DMS153 treated with DMSO at 0.1 percent for 48 hours (cell line): ENCODE measurements around the gene PLA1A.
"Not testable (repeated sequence)": the region's sequence is repeated elsewhere in the genome, so short reads cannot be mapped to it uniquely, and the experiment has no call there.

ENCODE experiments used
- DNase-seq: peaks from one replicate; lab custom pipeline; 2025; ENCODE audit not compliant: unreplicated experiment; lab: John Stamatoyannopoulos, UW

Gene PLA1A

DNA sequence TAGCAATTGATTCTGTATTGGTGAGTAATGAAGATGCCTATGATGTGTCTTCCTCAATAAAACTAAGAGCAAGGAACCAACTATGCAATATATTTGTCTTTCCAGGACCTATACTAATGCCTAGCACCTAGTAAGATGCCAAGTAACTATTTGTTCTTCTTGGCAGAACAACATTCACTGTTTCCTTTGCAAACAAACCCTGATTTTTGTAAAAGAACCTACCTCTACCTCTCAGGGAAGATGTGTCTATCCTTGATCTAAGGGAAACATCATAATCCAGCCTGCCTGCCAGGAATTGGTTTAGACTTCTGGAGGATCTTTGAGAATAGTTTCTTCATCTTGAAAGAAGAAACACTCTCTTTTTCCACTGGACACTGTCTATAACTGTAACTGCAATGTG lies 22.2 kb upstream of the PLA1A start:
- no peak for DNase-seq

DNA sequence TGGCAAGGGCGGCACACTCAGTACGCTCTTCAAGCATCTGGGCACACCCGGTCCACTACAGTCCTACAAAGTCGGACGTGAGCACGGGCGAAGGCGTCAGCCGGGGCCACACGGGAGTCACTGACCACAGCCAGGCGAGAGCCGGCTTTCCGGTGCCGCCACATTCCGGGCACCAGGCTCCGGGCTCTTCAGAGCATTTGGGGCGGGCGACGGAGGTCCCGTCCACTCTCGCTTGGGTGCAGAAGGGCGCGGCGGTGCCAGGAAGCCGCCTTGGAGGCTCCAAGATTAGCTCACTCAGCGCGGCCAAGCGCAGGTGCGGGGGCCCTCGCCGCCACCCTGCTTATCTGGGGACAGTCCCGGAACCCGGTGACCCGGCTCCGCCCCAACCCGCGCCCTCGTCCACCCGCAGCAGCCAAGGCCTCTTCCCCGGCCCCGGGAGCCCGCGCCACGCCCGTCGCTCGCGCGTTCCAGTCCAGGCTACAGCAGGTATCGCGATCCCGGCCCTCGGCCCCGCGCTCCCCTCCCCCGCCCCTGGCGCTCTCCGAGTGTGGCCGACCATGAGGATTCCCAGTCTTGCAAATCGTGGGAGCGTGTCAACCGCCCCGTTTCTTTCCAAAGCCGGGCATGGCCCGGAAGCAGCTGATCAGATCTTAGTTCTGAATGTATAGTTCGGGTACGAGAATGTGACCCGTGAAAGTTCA lies 18.2 kb upstream of the PLA1A start, which contains the start of gene ADPRH:
ADPRH (plus strand) TSS at position 127 of the 701 bp plus-strand sequence. CDS start 2,678 bp downstream, outside the sequence.
- DNase-seq = peak; percentile 68

DNA sequence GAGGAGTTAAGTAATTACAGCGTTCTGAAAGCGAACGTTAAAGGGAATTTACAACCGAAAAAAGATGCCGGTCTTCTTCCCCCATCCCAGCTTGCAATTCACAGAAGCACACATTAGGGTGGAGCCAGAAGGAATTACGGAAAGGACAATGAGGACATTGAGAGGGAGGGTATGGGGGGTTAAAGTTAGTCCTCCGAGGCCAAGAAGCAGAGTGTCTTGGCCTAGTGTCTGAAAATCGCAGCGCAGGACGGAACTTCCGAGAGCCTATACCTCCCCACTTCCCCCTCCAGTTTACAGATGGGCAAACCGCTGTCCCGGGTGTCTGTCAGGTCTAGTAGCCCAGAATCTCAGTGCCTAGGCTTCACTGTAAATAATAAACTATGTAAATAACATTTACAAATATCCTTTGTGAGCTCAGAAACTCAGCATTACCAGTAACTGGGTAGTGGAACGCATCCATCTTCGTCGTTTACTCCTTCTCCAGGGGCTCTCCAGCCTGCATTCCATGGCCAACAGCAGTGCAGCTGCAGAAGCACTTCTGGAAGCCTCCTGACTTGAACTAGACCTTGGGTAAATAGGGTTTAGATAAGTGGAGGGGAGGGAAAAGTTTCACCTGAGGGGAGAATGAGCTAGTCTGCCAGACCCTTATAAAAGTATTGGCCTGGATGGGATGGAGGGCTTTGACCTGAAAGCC lies 17.5 kb upstream of the PLA1A start:
- DNase-seq = no peak

DNA sequence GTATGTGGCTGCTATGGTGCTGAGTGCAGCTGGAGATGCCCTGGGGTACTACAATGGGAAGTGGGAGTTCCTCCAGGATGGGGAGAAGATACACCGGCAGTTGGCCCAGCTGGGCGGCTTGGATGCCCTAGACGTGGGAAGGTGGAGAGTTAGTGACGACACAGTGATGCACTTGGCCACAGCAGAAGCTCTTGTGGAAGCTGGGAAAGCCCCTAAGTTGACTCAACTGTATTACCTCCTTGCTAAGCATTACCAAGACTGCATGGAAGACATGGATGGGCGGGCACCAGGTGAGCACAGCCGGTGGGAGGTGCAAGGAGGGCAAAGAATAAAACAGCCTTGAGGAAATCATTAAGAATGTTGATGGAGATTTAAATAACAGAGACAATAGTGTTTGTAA lies 15.5 kb upstream of the PLA1A start:
- no peak for DNase-seq

DNA sequence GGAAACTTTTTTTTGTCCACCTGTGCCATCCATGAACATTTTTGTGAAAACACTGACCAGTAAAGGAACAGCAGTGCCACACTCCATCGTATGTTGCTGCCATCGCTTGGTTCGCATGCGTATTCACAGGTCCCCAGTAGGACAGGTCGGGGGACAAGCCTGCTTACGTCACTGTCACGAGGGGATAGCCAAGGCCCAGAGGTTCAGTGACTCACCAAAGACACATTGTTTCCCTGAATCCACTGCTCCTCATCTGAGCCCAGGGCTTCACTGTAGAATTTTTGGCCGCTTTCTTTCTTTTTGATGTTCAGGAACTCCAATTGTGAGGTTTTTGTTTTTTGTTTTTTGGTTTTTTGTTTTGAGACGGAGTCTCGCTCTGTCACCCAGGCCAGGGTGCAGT lies 12.5 kb upstream of the PLA1A start:
- DNase-seq = no peak

DNA sequence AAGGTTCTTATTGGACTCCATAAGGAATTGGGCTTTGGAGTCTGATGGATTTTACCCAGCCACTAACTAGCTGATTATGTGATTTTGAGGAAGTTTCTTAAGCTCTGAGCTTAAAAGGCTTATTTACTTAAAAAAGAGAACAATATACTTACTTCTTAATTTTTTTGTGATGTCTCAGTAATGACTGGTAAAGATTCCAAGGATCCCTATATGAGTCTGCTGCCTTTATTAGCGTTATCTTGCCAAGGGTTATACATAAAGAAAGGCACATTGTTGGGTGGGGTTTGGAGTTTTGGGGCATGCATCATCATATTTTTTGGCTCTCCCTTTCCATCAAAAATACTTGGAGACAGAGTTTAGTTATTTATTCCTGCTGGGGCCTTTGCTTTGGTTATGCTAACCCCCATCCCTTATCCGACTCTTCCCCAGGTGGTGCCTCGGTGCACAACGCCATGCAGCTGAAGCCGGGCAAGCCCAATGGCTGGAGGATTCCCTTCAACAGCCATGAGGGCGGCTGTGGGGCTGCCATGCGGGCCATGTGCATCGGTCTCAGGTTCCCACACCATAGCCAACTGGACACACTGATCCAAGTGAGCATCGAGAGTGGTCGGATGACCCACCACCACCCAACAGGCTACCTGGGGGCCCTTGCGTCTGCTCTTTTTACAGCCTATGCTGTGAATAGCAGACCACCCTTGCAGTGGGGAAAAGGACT lies 11.7 kb upstream of the PLA1A start:
- DNase-seq = no peak

DNA sequence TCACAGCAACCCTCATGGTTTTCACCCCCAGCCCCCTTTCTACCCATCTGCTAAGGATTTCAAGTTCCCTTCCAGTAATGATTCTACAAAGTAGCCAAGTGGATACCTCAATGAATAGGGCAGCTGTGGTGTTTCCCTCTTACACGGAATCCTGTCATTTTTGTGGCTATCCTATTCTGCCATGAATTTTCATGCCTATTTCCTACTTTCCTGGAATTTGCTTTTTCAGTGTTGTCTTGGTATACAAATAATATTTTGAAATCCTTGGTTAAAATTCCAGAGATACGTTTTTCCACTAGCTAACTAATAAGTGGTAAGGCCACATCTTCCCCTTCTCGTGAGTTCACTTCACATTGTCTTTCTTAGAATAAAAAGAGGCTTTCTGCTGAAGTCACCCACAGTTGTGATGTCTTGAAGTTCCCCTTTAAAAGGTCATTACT lies 10.9 kb upstream of the PLA1A start:
- DNase-seq = no peak

DNA sequence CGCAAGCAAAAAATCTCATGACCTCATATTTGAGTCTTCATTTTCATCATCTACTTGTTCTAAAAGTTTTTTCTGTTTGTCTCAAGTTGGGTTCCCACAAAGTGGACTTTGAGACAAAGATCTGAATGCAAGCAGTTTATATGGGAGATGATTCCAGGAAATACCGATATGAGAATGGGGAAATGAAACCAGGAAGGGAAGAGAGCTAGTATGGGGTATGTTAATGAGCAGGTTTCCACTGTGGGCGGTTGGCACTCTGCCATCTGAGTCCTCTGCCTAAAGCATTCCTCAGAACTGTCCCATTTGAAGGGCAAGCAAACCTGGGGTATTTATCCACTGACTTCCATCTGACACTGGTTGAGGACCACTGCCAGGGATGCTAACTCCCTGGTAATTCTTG lies 9.6 kb upstream of the PLA1A start:
- no peak for DNase-seq

GRCh38 chr3:119589102-119589773 lies 8.4 kb upstream of the PLA1A start:
- no peak for DNase-seq

DNA sequence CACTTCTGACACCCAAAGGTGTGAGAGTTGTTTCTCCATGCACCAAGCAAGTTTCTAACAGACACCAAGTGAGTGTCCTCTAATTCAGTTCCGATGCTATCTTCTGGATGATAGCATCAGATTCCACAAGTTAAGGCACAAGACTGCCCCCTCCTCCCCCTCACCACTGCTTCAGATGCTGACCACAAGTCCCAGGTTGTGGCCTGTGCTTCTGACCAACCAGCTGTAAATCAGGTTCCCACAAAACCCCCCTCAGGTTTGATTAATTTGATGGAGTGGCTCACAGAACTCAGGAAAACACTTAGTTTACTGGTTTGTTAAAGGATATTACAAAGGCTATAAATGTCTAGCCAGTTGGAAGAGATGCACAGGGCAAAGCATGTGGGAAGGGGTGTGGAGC lies 7.0 kb upstream of the PLA1A start:
- no peak for DNase-seq

DNA sequence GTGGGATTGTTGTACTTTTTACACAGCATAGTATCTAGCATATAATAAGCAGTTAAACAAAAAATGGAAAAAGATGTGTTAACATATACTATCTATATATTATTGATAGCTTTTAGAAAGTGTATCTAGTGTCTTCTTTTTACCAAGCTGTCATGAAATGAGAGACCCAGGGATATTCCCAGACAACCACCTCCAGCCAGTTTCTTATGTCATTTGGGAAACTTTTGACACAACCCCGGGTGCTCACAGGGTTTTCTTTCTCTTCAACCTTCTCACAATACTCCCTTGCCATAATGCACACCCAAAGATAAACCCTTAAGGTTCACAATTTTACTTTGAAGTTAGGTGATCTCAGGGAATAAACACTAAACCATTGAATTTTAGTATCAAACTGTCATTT lies 4.8 kb upstream of the PLA1A start:
- DNase-seq = no peak

- no peak for DNase-seq
Observed at GRCh38 chr3:119594066-119594465, 3.6 kb upstream of the PLA1A start.

DNA sequence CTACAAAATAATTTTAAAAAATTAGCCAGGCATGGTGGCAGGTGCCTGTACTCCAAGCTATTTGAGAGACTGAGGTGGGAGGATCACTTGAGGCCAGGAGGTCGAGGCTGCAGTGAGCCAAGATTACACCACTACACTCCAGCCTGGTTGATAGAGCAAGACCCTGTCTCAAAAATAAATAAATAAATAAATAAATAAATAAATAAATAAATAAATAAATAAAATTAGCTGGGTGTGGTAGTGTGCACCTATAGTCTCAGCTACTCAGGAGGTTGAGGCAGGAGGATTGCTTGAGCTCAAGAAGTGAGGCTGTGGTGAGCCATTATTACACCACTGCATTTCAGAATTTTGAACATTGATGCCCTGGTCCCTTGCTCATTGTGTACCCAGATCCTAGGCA lies 2.8 kb upstream of the PLA1A start:
- DNase-seq = not testable (repeated sequence)

DNA sequence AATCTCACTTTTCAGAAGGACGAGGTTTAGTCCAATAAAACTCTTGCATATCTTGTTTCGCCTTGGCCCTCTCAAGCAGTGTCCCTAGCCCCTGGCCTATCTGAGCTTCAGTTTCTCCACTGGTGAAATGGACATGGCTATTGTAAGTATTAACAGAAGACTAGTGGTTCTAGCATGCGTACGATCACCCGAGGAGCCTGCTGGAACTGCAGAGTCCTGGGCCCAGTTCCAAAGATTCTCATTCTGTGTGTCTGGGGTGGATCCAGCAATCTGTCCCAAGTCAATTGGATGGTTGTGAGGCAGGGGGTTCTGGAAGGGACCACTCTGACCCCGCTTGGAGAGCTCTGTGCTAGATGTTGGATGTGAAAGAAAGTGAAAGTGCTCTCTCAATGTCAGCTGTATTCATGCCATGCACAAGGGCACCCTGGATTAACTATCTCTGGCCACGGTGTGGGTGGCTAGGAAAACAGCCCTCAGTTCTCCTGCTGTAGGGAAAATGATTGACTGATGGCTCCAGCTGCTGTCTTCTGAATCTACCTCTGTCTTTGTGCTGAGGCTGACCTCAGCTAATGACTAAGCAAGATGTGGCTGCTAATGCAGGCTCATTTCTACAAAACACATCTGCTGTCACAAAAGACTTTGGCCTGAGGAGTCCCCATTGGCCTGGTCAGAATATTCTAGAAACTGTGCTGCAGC lies 1.9 kb upstream of the PLA1A start:
- no peak for DNase-seq

DNA sequence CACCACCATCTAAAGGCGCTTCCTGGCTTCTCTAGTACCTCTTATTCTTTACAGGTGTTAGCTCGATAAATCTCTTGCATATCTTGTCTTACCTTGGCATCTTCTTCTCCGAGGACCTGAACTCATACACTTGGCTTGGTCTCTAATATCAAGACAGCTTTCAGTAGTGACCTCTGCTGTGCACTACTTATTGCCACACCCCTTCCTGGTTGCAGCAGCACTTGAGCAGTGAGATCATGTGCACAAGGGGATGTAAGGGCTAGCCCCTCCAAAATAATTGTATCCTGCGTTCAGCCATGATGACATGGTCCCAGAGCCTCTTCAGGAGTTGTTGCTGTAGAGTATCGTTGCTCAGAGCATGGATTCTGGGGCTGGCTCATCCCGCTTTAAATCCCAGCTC lies 1.3 kb upstream of the PLA1A start:
- DNase-seq = no peak

DNA sequence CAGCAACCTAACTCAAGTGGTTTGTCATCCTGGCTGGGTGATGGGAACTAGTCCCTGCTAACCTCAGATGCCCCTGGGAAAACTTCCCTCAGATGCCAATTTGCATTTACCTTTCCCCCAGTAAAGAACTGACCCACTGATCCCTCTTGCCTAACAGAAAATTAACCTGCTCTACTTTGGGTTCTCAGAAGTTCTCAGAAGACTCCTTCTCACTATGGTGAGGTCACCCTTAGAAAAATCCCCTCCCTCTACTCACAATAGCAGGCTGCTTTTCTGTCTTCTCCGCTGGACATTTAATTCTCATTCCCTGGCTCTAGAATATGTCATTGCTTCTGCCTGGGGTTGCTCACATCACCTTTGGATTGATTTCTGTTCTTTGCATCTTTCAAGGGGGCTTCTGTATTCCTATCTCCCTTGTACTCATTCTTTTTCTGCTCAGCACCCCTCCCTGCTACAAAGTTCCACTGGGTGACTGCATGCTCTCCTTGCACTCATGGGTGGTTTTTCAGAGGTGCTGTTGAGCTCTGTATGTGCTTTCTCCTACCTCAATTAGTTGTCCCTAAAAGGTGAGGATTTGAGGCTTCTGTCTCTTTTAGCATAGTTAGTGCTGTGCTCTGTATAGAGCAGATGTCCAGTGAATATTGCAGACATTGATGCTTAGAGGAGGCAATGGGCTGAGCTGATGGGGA lies 869 bp downstream of the PLA1A start:
- no peak for DNase-seq

DNA sequence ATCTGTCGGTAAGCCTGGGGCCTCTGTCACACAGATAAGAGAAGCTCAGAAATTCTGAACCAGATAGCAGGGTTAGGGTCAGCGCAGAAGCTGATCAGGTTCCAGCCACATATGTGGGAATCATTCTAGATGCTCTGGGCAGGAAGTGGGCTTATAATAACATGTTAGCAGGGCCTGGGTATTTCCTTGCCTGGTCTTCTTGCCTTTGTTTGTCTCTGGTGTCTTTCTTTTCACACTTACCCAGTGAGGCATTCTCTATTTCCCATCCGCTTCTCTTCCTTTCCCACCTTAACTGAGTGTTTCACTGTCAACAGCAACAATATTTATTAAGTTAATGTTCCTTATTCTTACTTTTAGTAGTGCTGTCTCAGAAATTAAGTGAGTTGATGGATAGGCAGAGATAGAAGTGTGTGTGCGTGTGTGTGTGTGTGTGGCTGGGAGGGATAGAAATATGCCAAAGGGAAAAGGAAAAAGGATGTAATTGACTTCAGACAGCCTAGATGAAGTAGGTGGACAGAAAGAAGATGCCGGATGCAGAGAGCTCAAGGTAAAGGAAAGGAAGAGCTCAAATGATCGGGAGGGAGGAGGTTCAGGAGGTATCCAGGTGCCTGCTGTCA lies 2.0 kb downstream of the PLA1A start:
- DNase-seq = no peak

DNA sequence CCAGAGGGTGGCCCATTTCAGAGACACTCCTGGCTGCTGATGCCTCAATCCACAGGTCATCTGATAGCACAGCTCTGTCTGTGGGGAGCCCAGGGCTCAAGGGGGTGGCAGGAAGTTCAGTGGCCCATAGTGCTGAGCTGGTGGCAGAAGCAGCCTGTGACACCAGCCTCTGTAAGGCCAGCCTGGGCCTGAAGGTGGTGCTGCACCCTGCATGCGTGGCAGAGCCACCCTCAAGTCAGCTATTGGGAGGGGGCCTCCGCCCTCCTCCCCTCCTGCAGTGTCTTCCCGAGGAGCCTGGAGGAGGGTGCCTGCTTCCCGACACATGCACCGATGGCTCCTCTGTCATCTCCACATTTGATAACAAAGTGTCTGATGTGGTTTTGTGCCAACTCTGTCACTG lies 3.0 kb downstream of the PLA1A start:
- DNase-seq = no peak

DNA sequence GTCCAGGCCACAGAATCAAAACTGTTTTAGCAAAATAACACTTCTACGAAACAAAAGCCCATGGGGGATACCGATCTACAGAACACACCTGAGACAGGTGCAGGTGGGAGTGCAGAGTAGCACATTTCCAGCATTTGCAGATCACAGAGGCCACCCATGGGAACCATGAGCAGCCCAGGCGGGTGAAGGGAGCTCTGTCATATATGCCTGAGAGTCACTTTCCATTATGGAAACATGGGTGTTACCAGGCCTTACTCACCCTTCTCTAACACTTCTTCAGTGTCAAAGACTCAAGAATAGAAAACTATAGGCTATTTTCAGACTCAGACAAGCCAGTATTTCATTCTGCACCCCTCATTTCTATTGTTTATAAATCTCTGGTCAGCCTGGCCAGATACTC lies 3.5 kb downstream of the PLA1A start:
- no peak for DNase-seq

DNA sequence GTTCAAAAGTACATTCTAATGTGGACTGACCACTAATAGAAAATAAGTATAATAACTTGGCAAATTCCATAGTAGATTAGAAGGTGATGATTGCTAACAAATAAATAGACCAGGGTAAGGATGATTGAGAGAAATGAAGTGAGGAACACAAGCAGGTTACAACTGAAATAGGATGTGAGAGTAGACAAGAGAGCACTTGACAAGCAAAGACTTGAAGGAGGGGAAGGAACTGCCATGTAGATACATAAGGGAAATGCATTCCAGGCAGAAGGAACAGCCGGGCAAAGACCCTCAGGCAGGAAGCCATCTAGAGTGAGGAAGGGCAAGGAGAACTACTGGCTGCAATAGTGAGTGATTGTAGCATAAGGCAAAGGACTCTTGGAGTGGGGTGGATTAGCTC lies 5.0 kb downstream of the PLA1A start:
- DNase-seq = no peak
